Bronchial epithelial cell (primary cell): ENCODE data around the gene ALDH18A1. TPM values are rescaled to one million over a fixed set of nuclear protein-coding genes. Genes with fewer than 3 reads are reported as not detected.

Experiments
- DNase-seq: peaks from one replicate; pipeline ENCODE4 v3.0.0-alpha.2; 2010; ENCODE audit warnings: low read depth
- FAIRE-seq: peaks from 2 replicates; lab custom pipeline; 2011; peaks lifted over from hg19 to GRCh38; lab: Jason Lieb, UNC
- H3K27me3 ChIP-seq: 2 replicates; pipeline ENCODE4 v1.5.1; 2011; ENCODE audit warnings: low read length; ENCODE audit not compliant: control insufficient read depth, insufficient read depth
- H3K36me3 ChIP-seq: 2 replicates; pipeline ENCODE4 v1.5.1; 2011; ENCODE audit warnings: low read length; ENCODE audit not compliant: control insufficient read depth, insufficient read depth
- H3K4me3 ChIP-seq: 2 replicates; pipeline ENCODE4 v1.5.1; 2011; ENCODE audit warnings: mild to moderate bottlenecking, low read depth, low read length, control low read depth
- total RNA-seq: library from RNA; depleted of rRNA; stranded (reverse); fragments of >200 nt; gene quantifications from 2 replicates; pipeline ENCODE4 v1.2.1, GENCODE V29; 2014
- TF ChIP-seq, protein P1 (sequence below): IDR thresholded peaks from 2 replicates; pipeline ENCODE4 v1.5.1; 2011; ENCODE audit warnings: mild to moderate bottlenecking, moderate library complexity, low read length, control low read depth, inconsistent platforms; ENCODE audit not compliant: insufficient read depth, severe bottlenecking

The ALDH18A1 gene
- total RNA-seq, 1 donor from 2014 or later = 68.4 TPM

DNA sequence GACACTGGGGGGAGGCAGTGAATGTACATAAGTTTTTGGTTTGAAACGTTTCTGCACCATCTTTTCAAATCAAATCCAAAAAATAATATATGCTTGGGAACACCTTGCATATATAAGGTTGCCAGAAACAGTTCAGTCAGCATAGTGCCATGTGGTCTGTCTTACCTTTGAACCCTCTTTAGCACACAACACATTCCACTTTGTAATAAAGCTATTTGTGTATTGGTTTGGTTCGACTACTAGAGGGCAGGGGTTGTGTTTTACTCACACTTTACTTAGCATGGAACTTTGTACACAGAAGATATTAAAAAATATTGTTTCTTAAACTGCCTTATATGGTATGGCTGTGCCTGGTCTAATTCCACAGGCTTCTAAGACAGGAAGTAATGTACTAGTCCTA is 43.2 kb downstream of the ALDH18A1 start:
- H3K36me3 ChIP-seq = peaks cover 17% of the 10 kb centered on the region
- FAIRE-seq (no peak), DNase-seq (no peak)
- no peak overlapping the region for H3K4me3 ChIP-seq
- H3K27me3 ChIP-seq = no peaks in the 10 kb centered on the region
- TF ChIP-seq, protein P1, sequence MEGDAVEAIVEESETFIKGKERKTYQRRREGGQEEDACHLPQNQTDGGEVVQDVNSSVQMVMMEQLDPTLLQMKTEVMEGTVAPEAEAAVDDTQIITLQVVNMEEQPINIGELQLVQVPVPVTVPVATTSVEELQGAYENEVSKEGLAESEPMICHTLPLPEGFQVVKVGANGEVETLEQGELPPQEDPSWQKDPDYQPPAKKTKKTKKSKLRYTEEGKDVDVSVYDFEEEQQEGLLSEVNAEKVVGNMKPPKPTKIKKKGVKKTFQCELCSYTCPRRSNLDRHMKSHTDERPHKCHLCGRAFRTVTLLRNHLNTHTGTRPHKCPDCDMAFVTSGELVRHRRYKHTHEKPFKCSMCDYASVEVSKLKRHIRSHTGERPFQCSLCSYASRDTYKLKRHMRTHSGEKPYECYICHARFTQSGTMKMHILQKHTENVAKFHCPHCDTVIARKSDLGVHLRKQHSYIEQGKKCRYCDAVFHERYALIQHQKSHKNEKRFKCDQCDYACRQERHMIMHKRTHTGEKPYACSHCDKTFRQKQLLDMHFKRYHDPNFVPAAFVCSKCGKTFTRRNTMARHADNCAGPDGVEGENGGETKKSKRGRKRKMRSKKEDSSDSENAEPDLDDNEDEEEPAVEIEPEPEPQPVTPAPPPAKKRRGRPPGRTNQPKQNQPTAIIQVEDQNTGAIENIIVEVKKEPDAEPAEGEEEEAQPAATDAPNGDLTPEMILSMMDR = no peak

DNA sequence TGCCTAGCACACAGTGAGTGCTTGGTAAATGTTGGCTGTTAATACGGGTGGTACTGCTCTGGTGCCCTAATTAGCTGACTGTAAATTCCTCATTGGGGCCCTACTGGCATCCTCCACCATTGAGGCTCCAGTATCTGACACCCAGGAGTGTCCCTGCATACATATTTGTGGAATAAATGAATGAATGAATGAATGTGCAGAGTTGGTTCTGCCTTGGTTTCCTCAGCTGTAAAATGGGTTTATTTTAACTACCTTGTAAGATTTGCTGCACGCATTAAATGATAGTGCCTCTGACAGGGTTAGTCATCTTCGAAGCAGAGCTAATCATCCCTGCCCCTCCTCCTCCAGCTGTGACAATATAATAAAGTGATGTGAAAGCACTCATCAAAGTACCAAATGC is 45.8 kb downstream of the ALDH18A1 start:
- Histone ChIP-seq H3K36me3 (peaks cover 15% of the 10 kb centered on the region), H3K4me3 (no peak overlapping the region), H3K27me3 (no peaks in the 10 kb centered on the region)
- FAIRE-seq (no peak), DNase-seq (no peak)
- TF ChIP-seq, protein P1 = no peak

DNA sequence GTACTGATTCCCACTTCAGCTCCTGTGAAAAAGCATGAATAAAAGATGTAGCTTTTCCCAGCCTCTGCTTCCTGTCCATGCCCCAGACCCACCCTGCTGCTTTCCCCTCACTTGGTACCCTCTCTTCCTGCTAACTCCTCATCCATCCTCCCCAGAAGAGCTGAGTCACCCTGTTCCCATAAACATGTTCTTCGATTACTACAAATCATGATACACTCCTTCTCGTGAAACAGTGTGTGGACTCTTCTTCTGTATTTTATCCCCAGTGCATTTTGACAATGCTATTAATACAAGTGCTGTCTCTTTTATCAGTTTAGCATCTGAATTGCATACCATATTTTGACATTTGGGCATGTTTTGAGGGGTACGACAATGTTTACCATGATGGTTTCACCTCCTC is 49.6 kb downstream of the ALDH18A1 start:
- DNase-seq (no peak), FAIRE-seq (no peak)
- TF ChIP-seq, protein P1 = no peak
- peaks cover 9% of the 10 kb centered on the region for H3K36me3 ChIP-seq
- no peak overlapping the region for H3K4me3 ChIP-seq
- no peaks in the 10 kb centered on the region for H3K27me3 ChIP-seq

DNA sequence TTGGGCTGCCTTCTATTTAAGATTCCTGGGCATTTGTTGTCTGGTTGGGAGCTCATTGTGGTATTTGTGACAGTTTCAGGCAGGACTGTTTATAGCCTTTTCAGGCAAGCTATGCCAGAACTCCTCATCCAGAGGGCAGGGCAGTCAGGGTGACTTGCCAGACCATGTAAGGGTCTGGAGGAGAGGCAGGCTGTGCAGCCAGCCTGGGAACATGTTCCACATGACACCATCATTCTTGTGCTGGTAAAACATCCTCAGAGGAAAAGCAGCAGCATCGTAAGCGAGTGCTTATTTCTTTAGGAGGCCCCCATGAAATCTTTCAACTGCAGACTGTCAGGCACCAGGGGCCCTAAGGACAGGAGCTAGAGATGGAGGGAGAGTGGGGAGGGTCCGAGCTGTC is 51.3 kb downstream of the ALDH18A1 start:
- FAIRE-seq (no peak), DNase-seq (no peak)
- H3K27me3 ChIP-seq = no peaks in the 10 kb centered on the region
- no peak overlapping the region for H3K4me3 ChIP-seq
- TF ChIP-seq, protein P1 = no peak
- H3K36me3 ChIP-seq = peaks cover 4% of the 10 kb centered on the region

DNA sequence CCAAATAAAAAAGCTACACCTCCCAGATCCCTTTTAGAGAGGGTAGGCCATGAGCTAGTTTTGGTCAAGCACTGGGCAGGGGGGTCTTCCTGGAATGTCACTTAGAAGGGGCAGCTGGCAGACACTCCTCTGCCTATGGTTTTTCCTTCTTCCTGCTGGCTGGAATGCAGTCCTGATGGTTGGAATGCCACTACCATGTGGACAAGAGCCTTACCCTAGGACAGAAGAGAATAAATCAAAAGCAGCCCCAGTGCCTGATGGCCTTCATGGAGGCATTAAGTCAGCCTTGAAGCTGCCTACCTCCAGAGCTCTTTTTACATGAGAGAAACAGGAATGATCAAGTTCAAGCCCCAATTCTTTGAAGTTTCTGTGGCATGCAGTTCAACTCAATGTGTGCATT is 51.9 kb downstream of the ALDH18A1 start:
- no peaks in the 10 kb centered on the region for H3K27me3 ChIP-seq
- peaks cover 4% of the 10 kb centered on the region for H3K36me3 ChIP-seq
- DNase-seq (no peak), FAIRE-seq (no peak)
- H3K4me3 ChIP-seq = no peak overlapping the region
- TF ChIP-seq, protein P1 = no peak

DNA sequence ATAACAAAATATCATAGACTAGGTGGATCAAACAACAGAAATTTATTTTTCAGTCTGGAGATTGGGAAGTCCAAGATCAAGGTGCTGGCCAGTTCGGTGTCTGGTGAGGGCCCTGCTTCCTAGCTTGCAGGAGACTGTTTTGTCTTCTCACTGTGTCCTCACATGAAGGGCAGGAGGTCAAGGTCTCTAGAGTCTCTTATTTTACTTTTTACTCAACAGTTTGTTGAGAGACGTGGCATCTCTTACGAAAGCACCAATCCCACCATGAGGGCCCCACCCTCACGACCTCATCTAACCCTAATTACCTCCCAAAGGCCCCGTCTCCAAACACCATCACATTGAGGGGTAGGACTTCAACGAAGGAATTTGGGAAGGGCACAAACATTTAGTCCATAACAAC is 54.1 kb downstream of the ALDH18A1 start:
- TF ChIP-seq, protein P1 = no peak
- DNase-seq (no peak), FAIRE-seq (no peak)
- Histone ChIP-seq H3K27me3 (no peaks in the 10 kb centered on the region), H3K36me3 (peaks cover 1% of the 10 kb centered on the region), H3K4me3 (no peak overlapping the region)
